ENCODE results near the gene MALAT1. TPM values are rescaled to one million over a fixed set of nuclear protein-coding genes. Genes with fewer than 3 reads are reported as not detected.

The MALAT1 gene
- total and polyA plus RNA-seq, 2 of the 8 experiments (the other 6 are each of a cell fraction or from before 2014, with no cell fraction given), result 115 to 984 TPM

DNA sequence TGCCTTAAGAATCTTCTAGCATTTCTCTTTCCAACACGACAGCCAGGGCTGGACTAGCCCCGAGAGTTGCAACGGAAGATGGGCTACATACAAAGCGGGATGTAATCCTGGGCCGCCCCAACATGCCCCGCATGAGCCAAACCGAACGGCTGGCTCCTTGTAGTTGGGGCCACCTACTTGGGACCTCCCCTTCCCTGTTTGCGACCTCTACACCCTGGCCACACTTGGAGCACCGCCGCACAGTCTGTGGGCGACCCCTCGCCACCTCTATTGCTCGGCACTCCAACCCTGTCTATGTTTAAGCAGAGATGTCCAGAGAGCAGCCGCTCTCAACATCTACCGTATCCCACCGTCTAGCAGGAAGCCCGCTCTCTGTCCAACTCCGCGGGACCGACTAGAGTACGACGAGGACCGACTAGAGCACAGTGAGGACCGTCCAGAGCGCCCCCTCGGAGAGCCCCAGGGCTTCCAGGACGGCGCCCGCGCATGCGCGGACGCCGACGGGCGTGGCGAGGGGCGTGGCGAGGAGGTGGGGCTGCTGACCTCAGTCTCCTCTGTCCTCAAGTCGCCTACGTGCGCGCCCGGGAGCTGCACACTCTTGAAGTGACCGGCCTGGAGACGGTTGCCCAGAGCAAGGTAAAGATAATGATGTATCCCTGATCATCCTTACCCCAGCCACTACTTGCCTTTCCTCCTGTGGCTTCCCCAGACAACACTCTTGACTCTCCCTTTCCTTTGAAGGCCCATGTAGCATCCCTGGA is 44.0 kb upstream of the MALAT1 start (continued):
- no peak for TF ChIP-seq JUN (IDR thresholded peaks at IDR 0.05; ENCODE audit: low read depth, low read length)
- TF ChIP-seq HDAC6 (IDR thresholded peaks at IDR 0.05; ENCODE audit: low read depth, low read length), result no peak
- no peak for TF ChIP-seq CHD1 (IDR thresholded peaks at IDR 0.05; ENCODE audit: low read depth, low read length)
- TF ChIP-seq TAF7 (optimal IDR thresholded peaks at IDR 0.05; ENCODE audit: borderline replicate concordance, low read depth, low read length), result no peak
- TF ChIP-seq HDAC2 (IDR thresholded peaks at IDR 0.05; ENCODE audit: borderline replicate concordance in 1 of 2, low read depth in 2 of 2, low read length in 2 of 2), result no peak
- no peak for TF ChIP-seq SIN3A (conservative IDR thresholded peaks at IDR 0.05 in 1 of 2, IDR thresholded peaks at IDR 0.05 in 1 of 2; ENCODE audit: low read depth in 1 of 2, low read length in 2 of 2)
- TF ChIP-seq BCL11A (IDR thresholded peaks at IDR 0.05; ENCODE audit: low read depth in 2 of 2, low read length in 2 of 2), result no peak
- TF ChIP-seq JUND (IDR thresholded peaks at IDR 0.05; ENCODE audit: low read length), result no peak
- no peak for TF ChIP-seq USF2 (IDR thresholded peaks at IDR 0.05; ENCODE audit: low read length)
- TF ChIP-seq CHD2 (IDR thresholded peaks at IDR 0.05; ENCODE audit: low read length), result no peak
- TF ChIP-seq RFX5 (IDR thresholded peaks at IDR 0.05; ENCODE audit: borderline replicate concordance, low read depth, low read length), result no peak
- TF ChIP-seq CREB1 (IDR thresholded peaks at IDR 0.05), result peak; percentile 28; the same call in 1 of the 2 replicates
- 0 out of 2 replicates have a peak, but pooled peaks have one; percentile 37 for TF ChIP-seq SP4 (IDR thresholded peaks at IDR 0.05; ENCODE audit: low read length)
- TF ChIP-seq SIX5 (IDR thresholded peaks at IDR 0.05; ENCODE audit: low read depth, low read length), result no peak
- TF ChIP-seq, protein P1, sequence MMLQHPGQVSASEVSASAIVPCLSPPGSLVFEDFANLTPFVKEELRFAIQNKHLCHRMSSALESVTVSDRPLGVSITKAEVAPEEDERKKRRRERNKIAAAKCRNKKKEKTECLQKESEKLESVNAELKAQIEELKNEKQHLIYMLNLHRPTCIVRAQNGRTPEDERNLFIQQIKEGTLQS (IDR thresholded peaks at IDR 0.05; ENCODE audit: insufficient read depth, low read depth, low read length), result no peak
- no peak for TF ChIP-seq RXRA (IDR thresholded peaks at IDR 0.05; ENCODE audit: insufficient read depth, low read depth, low read length)
- TF ChIP-seq E2F6 (IDR thresholded peaks at IDR 0.05), result peak; percentile 48; the same call in 1 of the 2 replicates
- TF ChIP-seq POLR2AphosphoS5 (IDR thresholded peaks at IDR 0.05; ENCODE audit: low read depth, low read length), result no peak
- peak in 1 of 2 experiments; percentile 29; a peak in 1 of 3 replicates for TF ChIP-seq POLR2A (IDR thresholded peaks at IDR 0.05; ENCODE audit: control extremely low read depth in 1 of 2, low read depth in 2 of 2, low read length in 2 of 2)
- TF ChIP-seq ZNF274 (IDR thresholded peaks at IDR 0.05; ENCODE audit: borderline replicate concordance, extremely low read depth, low read length), result no peak
- TF ChIP-seq BRCA1 (IDR thresholded peaks at IDR 0.05; ENCODE audit: low read depth, low read length), result no peak
- peak; percentile 76 for TF ChIP-seq KDM4A (IDR thresholded peaks at IDR 0.05; ENCODE audit: low read depth, low read length, severe bottlenecking)
- TF ChIP-seq KDM1A (IDR thresholded peaks at IDR 0.05; ENCODE audit: borderline replicate concordance, low read length), result no peak
